Fibroblast of pulmonary artery (primary cell): Measurements from ENCODE around the gene IGLL5.

Experiments used
- DNase-seq: peaks from one replicate; pipeline ENCODE4 v3.0.0-alpha.2; 2010; ENCODE audit warnings: low read depth
- H3K4me3 ChIP-seq: replicated peaks from 2 replicates; pipeline ENCODE4 v1.5.1; 2011; ENCODE audit warnings: low read depth, mild to moderate bottlenecking, control low read depth, low read length, moderate library complexity
- CTCF ChIP-seq: IDR thresholded peaks from 2 replicates; pipeline ENCODE4 v1.5.1; 2011; ENCODE audit warnings: mild to moderate bottlenecking, control low read depth, low read length, inconsistent platforms; ENCODE audit errors: missing control alignments

IGLL5 gene

DNA sequence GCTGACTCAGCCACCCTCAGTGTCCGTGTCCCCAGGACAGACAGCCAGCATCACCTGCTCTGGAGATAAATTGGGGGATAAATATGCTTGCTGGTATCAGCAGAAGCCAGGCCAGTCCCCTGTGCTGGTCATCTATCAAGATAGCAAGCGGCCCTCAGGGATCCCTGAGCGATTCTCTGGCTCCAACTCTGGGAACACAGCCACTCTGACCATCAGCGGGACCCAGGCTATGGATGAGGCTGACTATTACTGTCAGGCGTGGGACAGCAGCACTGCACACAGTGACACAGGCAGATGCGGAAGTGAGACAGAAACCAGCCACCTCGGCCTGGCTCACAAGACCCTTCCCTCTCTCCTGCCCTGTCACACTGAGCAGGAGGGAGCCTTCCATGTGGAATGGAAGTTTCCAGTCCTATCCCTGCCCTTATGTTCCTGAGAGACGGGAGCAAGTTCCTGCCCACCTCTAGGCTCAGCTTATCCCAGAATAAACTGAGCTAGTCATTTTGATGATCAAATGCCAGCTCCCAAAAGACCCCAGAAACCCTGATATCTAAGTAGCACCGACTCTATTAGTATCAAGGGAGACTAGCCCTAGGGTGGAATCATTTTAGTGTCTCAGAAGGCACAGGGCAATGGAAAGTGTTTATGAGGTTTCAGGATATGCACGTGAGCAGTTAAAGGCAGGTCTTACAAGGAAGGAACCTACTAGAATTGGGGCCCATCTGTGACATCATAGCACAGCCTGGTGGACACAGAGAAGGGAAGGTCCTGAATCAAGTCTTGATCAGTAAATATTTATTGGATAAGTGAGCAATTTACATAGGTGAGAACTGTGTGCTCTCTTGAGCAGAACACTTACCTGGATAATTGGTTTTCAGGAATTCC is 6.3 kb upstream of the IGLL5 start:
- TF ChIP-seq CTCF: no peak
- DNase-seq: no peak
- no peak overlapping the region for H3K4me3 ChIP-seq

DNA sequence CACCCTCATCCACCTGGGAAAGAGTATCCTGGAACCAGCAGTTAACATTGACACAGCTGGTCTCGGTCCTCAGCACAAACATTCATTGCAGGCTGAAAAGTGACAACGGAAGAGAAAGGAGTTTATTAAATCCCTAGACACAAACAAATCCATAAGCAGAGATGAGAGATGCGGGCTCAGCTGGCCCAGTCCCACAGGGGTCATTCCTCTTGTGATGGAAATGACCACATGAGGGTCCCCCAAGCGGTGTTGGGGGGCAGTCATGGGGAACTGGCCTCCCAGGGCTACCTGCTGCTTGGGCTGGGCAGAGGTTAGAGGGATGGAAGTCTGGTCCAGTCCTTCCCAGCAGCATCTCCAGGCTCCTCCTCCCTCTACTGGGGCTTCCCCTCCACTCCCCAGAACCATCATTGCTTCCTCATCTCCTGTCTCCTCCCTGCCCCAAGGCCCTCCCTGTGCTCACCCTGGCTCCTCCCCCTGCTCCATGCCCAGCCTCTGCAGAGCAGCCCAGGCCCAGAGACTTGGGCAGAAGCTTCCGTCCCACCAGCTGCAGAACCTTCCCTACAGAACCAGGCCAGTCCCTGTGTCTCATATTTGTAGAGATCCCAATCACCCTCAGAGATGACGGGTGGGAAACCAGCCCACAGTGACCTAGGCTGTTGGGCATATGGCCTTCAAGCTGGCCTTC is 5.4 kb upstream of the IGLL5 start:
- no peak for TF ChIP-seq CTCF
- no peak overlapping the region for H3K4me3 ChIP-seq
- DNase-seq: no peak

DNA sequence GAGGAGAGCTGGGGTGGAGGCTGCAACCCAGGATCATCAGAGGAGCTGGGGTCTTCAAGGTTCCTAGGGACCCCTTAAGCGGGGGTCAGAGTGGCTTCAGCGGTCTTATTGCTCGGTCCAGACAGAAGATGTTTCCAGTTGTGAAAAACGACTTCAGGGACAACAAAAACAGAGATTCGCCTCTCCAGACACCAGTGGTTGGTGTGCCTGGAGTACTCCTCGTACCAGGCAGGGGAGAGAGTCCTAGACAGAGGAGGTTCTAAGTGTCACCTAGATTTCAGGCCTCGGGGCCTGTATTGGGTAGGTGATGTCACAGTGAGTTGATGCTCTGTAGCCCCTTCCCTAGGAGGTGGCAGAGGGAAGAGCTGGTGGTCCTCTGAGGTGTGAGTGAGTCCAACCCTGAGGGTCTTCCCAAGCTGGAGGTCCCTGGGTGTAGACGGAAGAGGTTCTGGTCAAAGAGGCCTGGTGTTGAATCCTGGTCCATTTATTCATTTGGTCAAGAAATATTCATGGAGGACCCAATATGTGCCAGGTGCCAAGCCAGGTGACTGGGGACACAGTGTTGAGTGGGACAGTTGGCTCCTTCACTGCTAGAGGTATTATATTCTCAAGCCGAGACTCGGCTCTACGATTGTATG is 4.4 kb upstream of the IGLL5 start:
- H3K4me3 ChIP-seq: no peak overlapping the region
- DNase-seq: no peak
- no peak for TF ChIP-seq CTCF

DNA sequence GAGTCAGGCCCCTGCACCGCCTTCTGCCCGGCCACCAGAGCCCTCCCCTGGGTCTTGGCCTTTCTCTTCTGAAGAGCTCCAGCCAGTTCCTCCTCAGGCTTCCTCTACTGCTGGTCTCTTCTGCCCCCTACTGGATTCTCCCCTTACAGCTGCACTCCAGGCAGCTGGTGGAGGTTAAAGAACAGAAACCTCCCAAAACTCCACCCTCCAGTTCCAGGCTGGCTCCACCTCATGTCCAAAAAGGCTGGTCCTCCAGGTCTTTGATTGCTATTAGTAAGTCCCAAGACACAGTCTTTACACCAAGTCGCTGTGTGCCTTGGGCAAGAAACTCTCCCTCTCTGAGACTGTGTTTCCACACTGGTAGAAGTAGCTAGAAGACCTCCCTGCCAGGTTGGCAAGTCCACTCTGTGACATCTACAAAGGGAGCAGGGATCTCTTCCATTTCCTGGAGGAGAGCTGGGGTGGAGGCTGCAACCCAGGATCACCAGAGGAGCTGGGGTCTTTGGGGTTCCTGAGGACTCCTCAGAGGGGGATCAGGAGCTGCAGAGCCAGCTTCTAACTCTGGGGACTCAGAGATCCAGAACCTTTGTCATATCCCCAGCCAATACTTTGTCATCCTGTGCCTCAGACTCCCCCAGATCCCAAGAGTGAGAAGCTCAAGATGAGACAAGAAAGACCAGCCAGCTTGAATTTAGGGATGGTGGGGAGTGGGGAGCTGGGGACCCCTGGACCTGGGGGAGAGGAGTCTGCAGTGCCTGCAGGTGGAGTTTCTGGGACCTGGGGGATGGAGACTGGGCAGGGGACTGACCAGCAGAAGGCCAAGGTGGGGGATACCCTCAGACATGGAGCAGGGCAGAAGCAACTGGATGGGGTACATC is 3.4 kb upstream of the IGLL5 start:
- TF ChIP-seq CTCF: peak; percentile 80
- peak; percentile 77 for DNase-seq
- H3K4me3 ChIP-seq: no peak overlapping the region

DNA sequence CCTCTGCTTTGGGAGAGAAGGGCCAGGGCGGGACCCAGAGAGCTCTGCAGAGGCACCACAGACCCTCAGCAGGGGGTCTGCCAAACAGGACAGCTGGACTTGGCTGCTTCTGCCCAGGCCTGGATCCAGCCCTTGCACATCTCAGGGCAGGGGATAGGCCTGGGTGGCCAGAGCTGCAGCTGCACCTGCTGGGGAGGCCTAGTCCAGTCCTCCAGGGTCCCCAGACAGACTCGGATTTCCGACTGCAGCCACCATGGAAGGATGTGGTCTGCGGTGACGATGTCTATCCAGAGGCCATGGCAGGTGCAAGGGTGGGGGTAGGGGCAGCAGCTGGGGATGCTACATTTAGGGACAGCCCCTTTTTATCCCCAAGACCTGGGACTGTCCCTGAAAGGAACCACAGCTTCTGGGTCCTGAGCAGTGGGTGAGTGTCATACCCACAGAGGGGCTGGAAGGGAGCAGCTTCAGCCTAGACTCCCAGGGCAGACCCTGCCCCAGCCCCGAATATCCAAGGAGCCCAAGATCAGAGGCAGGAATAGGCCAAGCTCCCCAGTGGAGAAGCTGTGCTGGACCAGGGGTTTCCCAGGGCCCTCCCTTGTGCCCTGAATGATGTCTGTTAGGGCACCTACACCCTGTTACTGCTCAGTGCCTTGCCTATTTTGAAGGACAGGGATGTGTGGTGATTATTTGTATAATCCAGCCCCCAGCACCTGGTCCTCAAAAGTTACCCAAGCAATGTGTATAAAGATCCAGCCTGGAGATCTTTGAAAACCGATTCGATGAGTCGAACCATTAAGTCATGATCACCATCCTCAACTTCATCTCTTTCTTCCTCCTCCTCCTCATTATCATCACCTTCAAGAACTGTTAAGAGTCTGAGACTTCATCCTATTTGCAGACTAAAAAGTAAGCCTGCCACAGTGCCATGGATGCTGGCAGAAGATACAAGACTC is 2.5 kb upstream of the IGLL5 start:
- no peak overlapping the region for H3K4me3 ChIP-seq
- no peak for DNase-seq
- no peak for TF ChIP-seq CTCF
